GM13977 (cell line): ENCODE results near the gene PTPRR.

ENCODE experiments used
- DNase-seq: peaks from one replicate; pipeline ENCODE4 v3.0.0; 2012; ENCODE audit warnings: low spot score
- in situ Hi-C: fragments of 300-500 bp; cut with MboI; formaldehyde crosslinking; loops from one replicate; pipeline ENCODE4 v1.12.0; 2022; ENCODE audit warnings: low sequenced_read_pairs, low pct_unique_long_range_greater_than_20kb, mixed read lengths, inconsistent platforms; ENCODE audit not compliant: unreplicated experiment
- TF ChIP-seq, protein P1 (sequence below): IDR thresholded peaks from 2 replicates; pipeline ENCODE4 v1.5.1; 2012; ENCODE audit warnings: mild to moderate bottlenecking, control low read depth; ENCODE audit not compliant: insufficient read depth; ENCODE audit errors: extremely low read depth, missing control alignments

Gene PTPRR

DNA sequence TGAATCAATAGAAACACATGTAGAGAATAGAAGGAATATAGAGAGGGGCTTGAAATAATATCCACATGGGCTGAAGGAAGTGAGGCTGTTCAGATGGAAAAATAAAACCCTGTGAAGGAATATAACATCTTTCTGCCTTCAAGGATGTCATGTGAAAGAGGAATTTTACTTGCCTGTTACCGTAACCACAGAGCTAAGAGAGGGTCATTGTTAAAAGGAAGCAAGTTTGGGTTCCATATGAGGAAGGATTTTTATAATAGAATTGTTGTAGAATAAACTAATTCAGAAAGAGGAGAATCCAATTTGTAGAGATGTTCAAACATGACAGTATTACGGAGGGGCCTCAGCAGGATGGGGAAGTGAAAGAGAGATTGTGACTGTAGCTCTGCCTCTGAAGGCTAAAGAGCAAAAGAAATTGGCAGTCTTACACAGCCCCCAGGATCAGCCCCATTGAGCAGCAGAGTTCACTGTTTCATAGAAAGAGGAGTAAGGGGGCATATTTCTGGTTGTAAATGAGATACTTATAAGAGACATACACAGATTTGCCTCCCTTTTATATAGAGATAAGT lies 41.8 kb upstream of the PTPRR start:
- in situ Hi-C loops, result no loop called here
- DNase-seq, result no peak
- TF ChIP-seq, protein P1, sequence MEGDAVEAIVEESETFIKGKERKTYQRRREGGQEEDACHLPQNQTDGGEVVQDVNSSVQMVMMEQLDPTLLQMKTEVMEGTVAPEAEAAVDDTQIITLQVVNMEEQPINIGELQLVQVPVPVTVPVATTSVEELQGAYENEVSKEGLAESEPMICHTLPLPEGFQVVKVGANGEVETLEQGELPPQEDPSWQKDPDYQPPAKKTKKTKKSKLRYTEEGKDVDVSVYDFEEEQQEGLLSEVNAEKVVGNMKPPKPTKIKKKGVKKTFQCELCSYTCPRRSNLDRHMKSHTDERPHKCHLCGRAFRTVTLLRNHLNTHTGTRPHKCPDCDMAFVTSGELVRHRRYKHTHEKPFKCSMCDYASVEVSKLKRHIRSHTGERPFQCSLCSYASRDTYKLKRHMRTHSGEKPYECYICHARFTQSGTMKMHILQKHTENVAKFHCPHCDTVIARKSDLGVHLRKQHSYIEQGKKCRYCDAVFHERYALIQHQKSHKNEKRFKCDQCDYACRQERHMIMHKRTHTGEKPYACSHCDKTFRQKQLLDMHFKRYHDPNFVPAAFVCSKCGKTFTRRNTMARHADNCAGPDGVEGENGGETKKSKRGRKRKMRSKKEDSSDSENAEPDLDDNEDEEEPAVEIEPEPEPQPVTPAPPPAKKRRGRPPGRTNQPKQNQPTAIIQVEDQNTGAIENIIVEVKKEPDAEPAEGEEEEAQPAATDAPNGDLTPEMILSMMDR, result no peak

DNA sequence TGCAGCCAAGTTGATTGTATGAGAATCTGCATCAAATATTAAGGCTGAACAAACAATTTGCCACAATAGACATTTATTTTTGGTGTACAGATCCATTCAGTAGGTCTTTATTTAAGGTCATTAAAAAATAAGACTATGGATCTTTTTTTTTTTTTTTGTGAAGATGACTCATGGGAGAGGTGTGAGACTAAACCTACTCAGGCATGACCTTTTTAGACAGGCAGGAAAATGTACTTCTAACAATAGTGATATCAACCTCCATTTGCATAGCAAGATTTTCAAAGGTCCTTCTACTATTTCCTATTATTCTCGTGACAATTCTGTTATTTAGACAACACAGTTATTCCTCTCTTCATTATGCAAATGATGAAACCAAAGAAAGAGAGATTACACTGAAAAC lies 39.9 kb upstream of the PTPRR start:
- in situ Hi-C loops, result no loop called here
- no peak for DNase-seq
- TF ChIP-seq, protein P1, result no peak

DNA sequence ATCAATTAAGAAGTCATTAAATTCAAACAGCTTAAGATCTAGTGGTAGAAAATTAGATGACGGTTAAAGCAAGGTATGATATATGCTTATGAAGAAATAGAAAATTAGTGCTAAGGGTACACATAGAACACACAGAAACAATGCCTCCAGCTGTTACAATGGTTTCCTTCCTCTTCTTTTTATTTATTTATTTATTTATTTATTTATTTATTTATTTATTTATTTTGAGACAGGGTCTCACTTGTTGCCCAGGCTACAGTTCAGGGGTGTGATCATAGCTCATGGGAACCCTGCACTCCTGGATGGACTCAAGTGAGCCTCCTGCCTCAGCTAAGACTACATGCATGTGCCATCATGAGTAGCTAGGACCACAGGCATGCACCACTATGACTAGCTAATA lies 34.9 kb upstream of the PTPRR start:
- in situ Hi-C loops, result no loop called here
- DNase-seq, result no peak
- TF ChIP-seq, protein P1, result no peak

DNA sequence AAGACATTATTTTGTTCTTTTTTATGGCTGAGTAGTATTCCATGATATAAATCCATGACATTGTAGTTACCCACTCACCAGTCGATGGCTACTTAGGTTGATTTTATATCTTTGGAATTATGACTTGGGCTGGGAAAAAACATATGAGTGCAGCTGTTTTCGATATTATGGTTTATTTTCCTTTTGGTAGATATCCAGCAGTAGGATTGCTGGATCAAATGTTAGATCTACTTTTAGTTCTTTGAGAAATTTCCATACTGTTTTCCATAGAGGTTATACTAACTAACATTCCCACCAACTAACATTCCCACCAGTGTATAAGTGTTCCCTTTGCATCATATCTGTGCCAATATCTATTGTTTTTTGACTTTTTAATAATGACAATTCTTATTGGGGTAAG lies 29.9 kb upstream of the PTPRR start:
- in situ Hi-C loops, result no loop called here
- TF ChIP-seq, protein P1, result no peak
- DNase-seq, result no peak

DNA sequence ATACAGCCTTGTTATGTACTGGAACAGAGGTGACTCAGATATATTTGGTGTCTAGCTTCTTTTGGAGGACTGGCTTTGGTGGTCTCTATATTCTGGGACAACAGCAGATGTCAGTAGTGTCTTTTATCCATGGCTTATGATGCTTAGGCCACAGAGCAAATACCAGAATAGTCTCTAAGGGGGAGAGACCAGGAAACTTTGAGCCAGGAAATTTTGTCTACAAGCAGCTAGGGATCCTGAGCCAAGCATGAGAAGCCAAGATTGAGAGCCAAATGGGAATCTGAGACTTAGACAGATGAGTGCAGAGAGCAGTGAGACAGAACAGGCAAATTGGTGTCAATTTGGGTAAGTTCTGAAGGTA lies 28.4 kb upstream of the PTPRR start:
- no peak for DNase-seq
- TF ChIP-seq, protein P1, result no peak
- in situ Hi-C loops, result no loop called here

DNA sequence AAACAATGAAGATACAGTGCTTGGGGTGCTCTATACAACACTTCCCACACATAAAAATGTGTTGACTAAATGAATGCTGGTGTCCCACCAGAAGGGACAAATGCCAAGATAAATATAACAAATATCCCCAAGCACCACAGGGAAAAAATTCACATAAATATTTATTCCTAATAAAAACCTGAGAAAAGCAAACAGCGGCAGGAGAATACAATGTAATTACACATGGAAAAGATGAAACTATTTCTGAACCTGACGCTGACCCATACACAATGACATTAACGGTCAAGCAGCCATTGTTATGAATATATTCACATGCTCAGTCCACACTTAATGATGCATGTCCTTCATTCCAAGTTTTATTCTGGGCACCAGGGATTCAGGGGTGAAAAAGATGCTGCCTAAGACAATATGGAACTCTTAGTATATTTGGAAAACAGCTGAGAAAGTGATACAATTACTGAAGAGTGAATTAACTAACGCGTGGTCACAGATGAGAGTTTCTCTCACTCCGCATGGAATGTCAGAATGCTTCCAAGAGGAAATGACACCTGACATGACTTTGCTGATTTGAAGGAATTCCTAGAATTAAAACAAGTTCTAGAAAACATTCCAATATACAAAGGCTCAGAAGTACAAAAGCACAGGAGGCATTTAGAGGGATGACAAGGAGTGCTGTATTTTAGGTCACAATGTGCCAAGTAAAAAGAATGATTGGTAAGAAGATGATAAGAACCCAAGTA lies 27.9 kb upstream of the PTPRR start:
- no peak for DNase-seq
- TF ChIP-seq, protein P1, result no peak
- in situ Hi-C loops, result no loop called here
